Measurements from ENCODE around the gene HES7.

The HES7 gene

DNA sequence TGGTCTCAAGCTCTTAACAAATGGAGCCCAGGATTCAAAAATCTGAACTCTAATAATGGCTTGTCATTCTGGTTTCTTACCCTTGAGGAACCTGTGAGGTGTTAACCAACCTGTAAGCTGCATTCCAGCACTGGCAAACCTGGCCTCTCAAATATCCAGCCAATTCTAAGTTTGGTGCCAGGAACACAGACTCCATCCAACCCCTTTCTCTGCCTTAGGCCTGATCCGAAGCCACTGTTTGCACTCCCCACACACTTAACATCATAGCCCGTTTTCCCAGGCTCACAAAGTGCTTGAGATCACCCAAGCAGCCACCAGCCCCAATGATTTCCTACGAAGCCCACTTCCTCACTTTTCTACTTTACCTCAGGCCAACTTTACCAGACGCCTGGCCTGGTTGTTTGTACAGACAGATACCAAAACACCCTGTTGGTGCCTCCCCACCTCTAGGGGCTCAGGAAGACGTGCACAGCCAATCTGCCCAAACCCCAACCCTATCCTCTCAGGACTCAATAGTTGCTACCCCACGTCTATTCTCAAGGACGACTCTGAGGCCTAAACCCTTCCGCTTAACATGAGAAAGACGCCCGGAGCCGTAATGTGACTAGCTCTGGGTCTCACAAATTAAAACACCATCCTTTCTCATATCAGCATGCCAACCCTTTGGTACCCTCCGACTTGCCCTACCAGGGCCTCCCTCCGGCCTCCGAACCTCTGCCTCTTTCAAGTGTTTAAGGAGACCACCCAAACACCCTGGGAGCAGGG is 31.5 kb upstream of the HES7 start:
- peak in 1 of 2 donors; percentile 48 for DNase-seq

GRCh38 chr17:8154608-8155155 is 30.8 kb upstream of the HES7 start:
- DNase-seq: no peak

- peak; percentile 93 to 94 for DNase-seq
These were observed 30.2 kb upstream of the HES7 start for GRCh38 chr17:8153957-8154607.

- peak; percentile 57 to 58 for DNase-seq
These were observed 29.6 kb upstream of the HES7 start for GRCh38 chr17:8153525-8153956.

DNA sequence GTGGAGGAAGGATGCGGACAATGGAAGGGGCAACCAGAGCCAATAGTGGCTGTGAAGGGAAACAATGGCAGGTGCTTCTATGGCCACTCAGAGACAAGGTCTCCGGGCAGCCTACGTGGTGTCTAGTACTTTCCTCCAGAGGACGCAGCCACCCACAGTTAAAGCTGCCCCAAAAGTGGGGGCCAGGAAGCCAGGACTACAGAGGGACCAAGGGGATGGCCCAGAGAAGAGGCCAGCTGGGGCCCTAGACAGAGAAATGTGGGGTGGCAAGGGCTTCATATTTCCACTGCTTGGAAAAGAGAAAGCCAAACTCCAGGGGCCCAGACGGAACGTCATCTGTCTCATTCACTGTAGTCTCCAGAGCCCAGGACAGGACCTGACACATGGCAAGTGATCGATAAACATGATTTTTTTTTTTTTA is 29.1 kb upstream of the HES7 start:
- peak in 1 of 2 donors; percentile 28 for DNase-seq

- peak; percentile 92 to 93 for DNase-seq
These were observed 28.3 kb upstream of the HES7 start, which contains the start of gene PER1 for GRCh38 chr17:8152112-8152775. Gene PER1, minus strand, starts transcription at chr17:8152404. Its CDS starts 1,698 bp downstream, at chr17:8150706.

DNA sequence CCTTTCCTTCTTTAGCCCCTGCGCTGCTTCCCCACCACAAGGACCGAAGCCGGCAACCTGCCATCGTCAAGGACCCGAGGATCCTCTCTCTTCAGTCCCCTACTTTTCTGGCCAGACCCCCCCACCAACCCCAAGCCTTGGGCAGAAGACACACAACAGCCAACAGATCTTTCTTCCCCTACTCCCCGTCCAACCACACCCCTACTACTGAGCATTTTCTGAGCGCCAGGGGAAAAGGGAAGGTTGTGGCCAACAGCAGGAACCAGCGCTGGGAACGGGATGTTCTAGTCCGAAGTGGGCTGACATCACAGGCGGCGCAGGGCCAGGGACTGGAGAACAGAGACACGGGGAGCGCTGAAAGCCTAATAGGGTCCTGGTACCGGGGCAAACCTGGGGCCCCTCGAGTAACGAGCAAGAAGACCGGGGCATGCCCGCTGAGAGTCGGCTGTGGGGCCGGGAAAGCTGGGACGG is 27.8 kb upstream of the HES7 start:
- DNase-seq: no peak

- DNase-seq: peak; percentile 92 to 93
These were observed 27.3 kb upstream of the HES7 start for GRCh38 chr17:8151120-8151640.

GRCh38 chr17:8150194-8151119 is 26.6 kb upstream of the HES7 start:
- DNase-seq: peak in 1 of 2 donors; percentile 19

DNA sequence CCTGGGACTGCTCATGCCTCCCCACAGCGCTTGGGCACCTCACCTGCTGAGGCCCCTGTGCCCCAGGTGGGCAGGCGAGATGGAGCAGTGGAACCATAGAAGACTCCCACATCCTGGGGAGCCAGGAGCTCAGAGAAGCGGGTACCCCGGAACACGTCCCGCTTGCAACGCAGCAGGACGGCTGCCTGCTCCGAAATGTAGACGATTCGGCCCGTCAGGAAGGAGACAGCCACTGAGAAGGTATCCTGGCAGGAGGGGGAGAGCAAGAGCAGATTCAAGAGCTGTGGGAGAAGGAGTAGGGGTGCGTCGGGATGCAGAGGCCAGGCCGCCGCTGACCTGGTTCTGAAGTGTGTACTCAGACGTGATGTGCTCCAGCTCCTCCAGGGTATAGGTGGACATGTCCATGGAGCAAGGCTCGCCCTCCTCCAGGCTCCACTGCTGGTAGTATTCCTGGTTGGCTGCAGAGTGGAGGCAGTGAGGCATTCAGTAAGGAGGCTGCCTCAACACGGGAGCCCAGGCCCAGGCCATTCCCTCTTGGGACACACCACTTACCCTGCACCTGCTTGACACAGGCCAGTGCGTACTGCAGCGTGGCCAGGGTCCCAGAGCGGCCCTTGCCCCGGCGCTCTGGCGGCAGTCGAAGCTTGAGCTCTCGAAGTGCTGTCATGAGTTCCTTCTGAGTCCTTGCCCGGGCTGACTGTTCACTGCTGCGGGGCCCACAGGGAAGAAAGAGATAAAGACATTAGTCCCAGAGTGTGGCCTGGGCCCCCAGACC is 25.7 kb upstream of the HES7 start:
- DNase-seq: peak in 1 of 2 donors; percentile 17

GRCh38 chr17:8148560-8148959 is 24.7 kb upstream of the HES7 start:
- DNase-seq: no peak

- peak in 1 of 2 donors; percentile 9 for DNase-seq
These were observed 24.0 kb upstream of the HES7 start for GRCh38 chr17:8147805-8148404.

DNA sequence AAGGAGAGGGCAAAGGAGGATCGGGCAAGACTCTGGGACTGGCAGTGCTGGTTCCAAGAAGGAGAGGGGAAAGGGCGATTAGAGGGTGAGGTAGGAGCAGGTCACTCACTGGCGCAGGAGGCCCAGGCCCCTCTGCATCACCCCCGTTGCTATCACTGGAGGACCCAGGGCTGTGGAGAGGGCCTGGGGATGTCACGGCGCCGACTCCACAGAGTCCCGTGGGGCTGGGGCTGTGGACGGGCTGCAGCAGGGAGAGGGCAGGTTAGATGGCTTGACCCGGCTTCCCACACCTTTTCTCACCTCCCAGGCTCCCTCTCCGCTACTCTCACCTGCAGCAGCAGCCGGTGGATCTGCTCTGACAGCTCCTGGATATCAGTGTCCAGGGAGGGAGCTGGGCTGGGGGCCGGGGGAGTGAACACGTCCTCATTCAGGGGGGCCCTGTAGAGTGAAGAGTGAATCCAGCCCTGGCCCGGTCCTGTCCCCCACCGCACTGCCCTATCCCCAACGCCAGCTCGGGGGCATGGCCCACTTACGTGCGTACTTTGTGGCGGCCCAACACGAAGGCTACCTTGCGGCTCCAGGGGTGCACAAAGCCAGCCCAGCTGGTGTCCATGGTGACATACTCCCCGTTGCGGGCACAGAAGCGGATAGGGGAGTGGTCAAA is 23.4 kb upstream of the HES7 start:
- peak in 1 of 2 donors; percentile 8 for DNase-seq

- peak in 1 of 2 donors; percentile 10 for DNase-seq
These were observed 22.7 kb upstream of the HES7 start for GRCh38 chr17:8146381-8147140.

DNA sequence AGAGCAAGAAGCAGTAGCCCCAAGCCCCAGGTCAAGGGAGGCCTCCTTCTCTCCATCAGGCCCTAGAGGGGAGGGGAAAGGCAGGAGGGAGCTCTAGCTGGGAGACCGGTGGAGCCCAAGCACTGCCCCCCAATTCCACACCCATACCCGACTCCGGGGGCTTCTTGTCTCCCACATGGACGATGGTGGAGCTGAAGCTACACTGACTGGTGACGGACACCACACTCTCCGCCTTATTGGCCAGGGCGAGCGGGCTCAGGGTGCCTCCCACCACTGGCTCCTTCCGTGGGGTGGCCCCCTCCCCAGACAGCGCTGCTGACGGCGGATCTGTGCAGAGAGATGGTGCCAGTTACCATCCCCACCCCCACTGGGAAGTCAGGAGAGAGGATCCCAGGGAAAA is 21.9 kb upstream of the HES7 start:
- DNase-seq: peak in 1 of 2 donors; percentile 13

- DNase-seq: peak in 1 of 2 donors; percentile 23
These were observed 20.7 kb upstream of the HES7 start for GRCh38 chr17:8144401-8145231.

DNA sequence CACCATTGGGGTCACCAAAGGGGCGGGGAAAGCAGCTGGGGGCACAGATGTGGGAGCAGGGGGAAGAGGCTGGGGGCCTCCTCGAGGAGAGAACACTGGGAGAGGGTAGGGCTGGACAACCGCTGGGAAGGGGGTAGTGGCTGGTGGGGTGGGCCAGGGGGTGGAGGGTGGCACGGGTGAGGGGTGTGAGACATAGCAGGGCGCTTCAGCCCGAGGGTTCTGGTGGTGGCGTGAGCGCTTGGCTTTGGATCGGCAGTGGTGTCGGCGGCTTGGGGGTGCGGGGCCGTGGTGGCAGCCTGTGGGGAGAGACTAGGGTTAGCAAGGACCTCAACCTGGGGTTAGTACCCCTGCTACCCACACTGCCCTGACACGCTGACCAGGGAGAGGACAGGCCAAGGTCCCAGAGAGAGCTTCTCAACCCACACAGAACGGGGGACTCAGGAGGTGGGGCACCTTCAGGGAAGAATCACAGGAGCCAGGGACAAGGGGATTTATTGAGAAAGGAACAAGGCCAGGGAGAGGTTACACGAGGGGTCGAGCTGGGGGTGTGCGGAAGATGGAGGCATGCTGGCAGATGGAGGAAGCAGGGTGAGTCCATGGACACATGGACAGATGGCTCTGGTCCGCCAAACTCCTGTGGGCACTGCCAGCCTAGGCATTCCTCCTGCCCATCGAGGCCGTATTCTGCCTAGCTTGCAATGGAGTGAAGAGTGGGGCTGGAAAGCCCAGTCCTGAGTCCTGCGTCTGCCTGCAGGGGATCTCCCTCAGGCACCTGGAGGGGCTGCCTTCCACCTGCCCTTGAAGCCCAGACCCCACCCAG is 19.9 kb upstream of the HES7 start:
- peak in 1 of 2 donors; percentile 32 for DNase-seq

Data from CD4-positive, alpha-beta T cell treated with Interferon alpha-2 for 1 hour (primary cell).